HG03159 (cell line): ENCODE measurements around the gene FKBP1A.

Experiments
- ATAC-seq: cut with Tn5 transposase; IDR thresholded peaks from one replicate; pipeline ENCODE4 v1.9.1; 2021; ENCODE audit warnings: mild to moderate bottlenecking, moderate library complexity; ENCODE audit not compliant: unreplicated experiment

The FKBP1A gene

GRCh38 chr20:1334761-1335160 lies 58.1 kb downstream of the FKBP1A start:
- ATAC-seq = no peak

GRCh38 chr20:1334370-1334731 lies 58.5 kb downstream of the FKBP1A start:
- ATAC-seq = no peak

- ATAC-seq = no peak
Observed at GRCh38 chr20:1333462-1334369, 59.1 kb downstream of the FKBP1A start.

- no peak for ATAC-seq
Observed at GRCh38 chr20:1332749-1333300, 60.0 kb downstream of the FKBP1A start.

GRCh38 chr20:1331801-1332453 lies 60.9 kb downstream of the FKBP1A start:
- ATAC-seq = no peak

- no peak for ATAC-seq
Observed at GRCh38 chr20:1331101-1331500, 61.8 kb downstream of the FKBP1A start.

- no peak for ATAC-seq
Observed at GRCh38 chr20:1330075-1330830, 62.6 kb downstream of the FKBP1A start.

GRCh38 chr20:1328680-1329330 lies 64.0 kb downstream of the FKBP1A start, which contains the start of gene SDCBP2:
SDCBP2 (minus strand) TSS chr20:1329139; CDS start chr20:1320416, 8,723 bp downstream.
- ATAC-seq = no peak

- no peak for ATAC-seq
Observed at GRCh38 chr20:1327827-1328679, 64.8 kb downstream of the FKBP1A start.

- no peak for ATAC-seq
Observed at GRCh38 chr20:1327241-1327653, 65.6 kb downstream of the FKBP1A start.

GRCh38 chr20:1326031-1326930 lies 66.6 kb downstream of the FKBP1A start:
- ATAC-seq = no peak

GRCh38 chr20:1325173-1326030 lies 67.5 kb downstream of the FKBP1A start:
- ATAC-seq = peak; percentile 89

GRCh38 chr20:1324598-1325172 lies 68.2 kb downstream of the FKBP1A start:
- no peak for ATAC-seq

GRCh38 chr20:1323830-1324597 lies 68.8 kb downstream of the FKBP1A start:
- no peak for ATAC-seq

GRCh38 chr20:1323256-1323655 lies 69.6 kb downstream of the FKBP1A start:
- ATAC-seq = no peak

- no peak for ATAC-seq
Observed at GRCh38 chr20:1322511-1323245, 70.2 kb downstream of the FKBP1A start.
